Astrocyte (in vitro differentiated cells and primary cell): ENCODE data around the gene PURB.

Source experiments
- CTCF ChIP-seq: IDR thresholded peaks from 2 replicates; pipeline ENCODE4 v1.5.1; 2011; ENCODE audit warnings: low read depth, mild to moderate bottlenecking, inconsistent platforms, low read length, moderate library complexity; ENCODE audit not compliant: insufficient read depth
- EZH2 ChIP-seq: IDR thresholded peaks from 2 replicates; pipeline ENCODE4 v1.6.1; 2012; ENCODE audit warnings: mild to moderate bottlenecking, low read length, inconsistent platforms; ENCODE audit not compliant: insufficient read depth

GRCh38 chr7:44935016-44935415, 49.7 kb upstream of the PURB start:
- TF ChIP-seq CTCF (no peak), EZH2 (no peak)
